DOHH2 (cell line): ENCODE results near the gene TTC33.

Source experiments
- H3F3A ChIP-seq: fragments of 200-600 bp; sonication (generic), shearing (Covaris generic); 2 replicates; pipeline ENCODE4 v1.6.0; 2016; ENCODE audit warnings: antibody characterized with exemption, mild to moderate bottlenecking; ENCODE audit not compliant: control insufficient read depth, insufficient read depth
- H3K27ac ChIP-seq: fragments of 200-600 bp; sonication (generic); 2 replicates; pipeline ENCODE4 v1.5.1; 2014; ENCODE audit warnings: low read depth, mild to moderate bottlenecking, low read length, moderate library complexity
- H3K27me3 ChIP-seq: fragments of 200-600 bp; sonication (generic); 2 replicates; pipeline ENCODE4 v1.6.1; 2014; ENCODE audit warnings: mild to moderate bottlenecking, low read length, mixed read lengths; ENCODE audit not compliant: control insufficient read depth
- H3K36me3 ChIP-seq: fragments of 200-600 bp; sonication (generic); 2 replicates; pipeline ENCODE4 v1.6.1; 2014; ENCODE audit warnings: mild to moderate bottlenecking, low read length, moderate library complexity, mixed read lengths; ENCODE audit not compliant: control insufficient read depth
- H3K4me1 ChIP-seq: fragments of 200-600 bp; sonication (generic); 2 replicates; pipeline ENCODE4 v1.6.1; 2014; ENCODE audit warnings: mild to moderate bottlenecking, low read length, mixed read lengths; ENCODE audit not compliant: control insufficient read depth
- H3K4me2 ChIP-seq: fragments of 200-600 bp; sonication (generic); 2 replicates; pipeline ENCODE4 v1.6.0; 2014; ENCODE audit warnings: mild to moderate bottlenecking, low read length, moderate library complexity
- H3K4me3 ChIP-seq: fragments of 200-600 bp; sonication (generic); 2 replicates; pipeline ENCODE4 v1.5.1; 2014; ENCODE audit warnings: mild to moderate bottlenecking, low read length, mixed read lengths
- H3K79me2 ChIP-seq: fragments of 200-600 bp; sonication (generic); 2 replicates; pipeline ENCODE4 v1.6.1; 2014; ENCODE audit warnings: mild to moderate bottlenecking, low read length, mixed read lengths; ENCODE audit not compliant: control insufficient read depth
- H3K9me2 ChIP-seq: fragments of 200-600 bp; sonication (generic); replicated peaks from 2 replicates; pipeline ENCODE4 v1.6.1; 2014; ENCODE audit warnings: mild to moderate bottlenecking, low read length, mixed read lengths; ENCODE audit not compliant: control insufficient read depth
- H3K9me3 ChIP-seq: fragments of 200-600 bp; sonication (generic); 2 replicates; pipeline ENCODE4 v1.6.1; 2014; ENCODE audit warnings: antibody characterized with exemption, low read length, mixed read lengths; ENCODE audit not compliant: control insufficient read depth, insufficient read depth
- H4K20me1 ChIP-seq: fragments of 200-600 bp; sonication (generic); 2 replicates; pipeline ENCODE4 v1.6.0; 2014; ENCODE audit warnings: low read depth, mild to moderate bottlenecking, antibody characterized with exemption, low read length, moderate library complexity; ENCODE audit not compliant: control insufficient read depth, insufficient read depth
- EZH2phosphoT487 ChIP-seq: fragments of 200-600 bp; sonication (generic); IDR thresholded peaks from 2 replicates; pipeline ENCODE4 v1.6.1; 2017; ENCODE audit warnings: borderline replicate concordance, mild to moderate bottlenecking, antibody characterized with exemption, low read length, moderate library complexity, mixed read lengths
- TF ChIP-seq, protein P1 (sequence below): fragments of 200-600 bp; sonication (generic); IDR thresholded peaks from one replicate; pipeline ENCODE4 v1.5.1; 2014; ENCODE audit warnings: antibody characterized with exemption, mild to moderate bottlenecking, low read depth, low read length; ENCODE audit not compliant: poor library complexity, severe bottlenecking

TTC33 gene

DNA sequence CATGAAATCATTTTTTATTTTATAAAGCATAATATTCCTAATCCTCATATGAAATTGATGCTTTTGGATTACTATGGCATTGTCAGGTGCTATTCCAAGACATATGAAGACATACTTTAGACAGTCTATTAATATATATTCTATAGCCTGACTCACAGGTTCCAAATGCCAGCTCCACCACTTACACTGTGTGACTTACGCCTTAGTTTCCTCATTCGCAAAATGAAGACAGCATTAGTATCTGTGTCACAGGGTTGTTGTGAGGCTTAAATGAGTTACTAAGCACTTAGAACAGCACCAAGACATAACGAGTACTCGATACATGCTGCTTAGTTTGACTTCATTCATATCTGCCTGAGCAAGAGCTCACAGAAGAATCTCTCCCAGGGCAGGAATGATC is 208.2 kb downstream of the TTC33 start:
- no peak for TF ChIP-seq EZH2phosphoT487
- TF ChIP-seq, protein P1, sequence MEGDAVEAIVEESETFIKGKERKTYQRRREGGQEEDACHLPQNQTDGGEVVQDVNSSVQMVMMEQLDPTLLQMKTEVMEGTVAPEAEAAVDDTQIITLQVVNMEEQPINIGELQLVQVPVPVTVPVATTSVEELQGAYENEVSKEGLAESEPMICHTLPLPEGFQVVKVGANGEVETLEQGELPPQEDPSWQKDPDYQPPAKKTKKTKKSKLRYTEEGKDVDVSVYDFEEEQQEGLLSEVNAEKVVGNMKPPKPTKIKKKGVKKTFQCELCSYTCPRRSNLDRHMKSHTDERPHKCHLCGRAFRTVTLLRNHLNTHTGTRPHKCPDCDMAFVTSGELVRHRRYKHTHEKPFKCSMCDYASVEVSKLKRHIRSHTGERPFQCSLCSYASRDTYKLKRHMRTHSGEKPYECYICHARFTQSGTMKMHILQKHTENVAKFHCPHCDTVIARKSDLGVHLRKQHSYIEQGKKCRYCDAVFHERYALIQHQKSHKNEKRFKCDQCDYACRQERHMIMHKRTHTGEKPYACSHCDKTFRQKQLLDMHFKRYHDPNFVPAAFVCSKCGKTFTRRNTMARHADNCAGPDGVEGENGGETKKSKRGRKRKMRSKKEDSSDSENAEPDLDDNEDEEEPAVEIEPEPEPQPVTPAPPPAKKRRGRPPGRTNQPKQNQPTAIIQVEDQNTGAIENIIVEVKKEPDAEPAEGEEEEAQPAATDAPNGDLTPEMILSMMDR: no peak
- no peaks in the 10 kb centered on the region for H3K36me3 ChIP-seq
- H3K4me1 ChIP-seq: no peaks in the 10 kb centered on the region
- H3K4me3 ChIP-seq: no peak overlapping the region
- H3K9me3 ChIP-seq: no peaks in the 10 kb centered on the region
- no peak overlapping the region for H3K4me2 ChIP-seq
- H3K27me3 ChIP-seq: no peaks in the 10 kb centered on the region
- no peaks in the 10 kb centered on the region for H3F3A ChIP-seq
- H3K9me2 ChIP-seq: no peaks in the 10 kb centered on the region
- no peak overlapping the region for H3K27ac ChIP-seq
- no peaks in the 10 kb centered on the region for H3K79me2 ChIP-seq
- H4K20me1 ChIP-seq: no peaks in the 10 kb centered on the region

DNA sequence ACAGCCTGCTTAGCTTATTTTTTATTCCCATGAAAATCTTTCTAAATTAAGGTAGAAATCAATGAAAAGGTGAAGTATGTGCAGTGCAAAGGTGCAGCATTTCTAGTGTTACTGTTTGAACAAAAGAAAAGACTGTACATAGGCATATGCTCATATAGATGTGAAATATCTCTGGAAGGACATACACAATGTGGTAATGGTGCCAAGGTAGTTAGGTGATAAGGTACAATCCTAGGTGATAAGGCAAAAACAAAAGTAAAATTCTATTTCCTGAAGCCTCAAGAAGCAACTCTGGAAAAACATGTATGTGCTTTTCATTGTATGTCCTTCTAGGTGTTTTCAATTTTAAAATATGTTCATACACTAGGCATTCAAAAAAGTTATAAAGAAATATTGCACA is 215.5 kb downstream of the TTC33 start:
- Histone ChIP-seq H3K36me3 (no peaks in the 10 kb centered on the region; the same call in 1 of the 2 replicates), H3F3A (no peaks in the 10 kb centered on the region), H3K27me3 (no peaks in the 10 kb centered on the region), H4K20me1 (no peaks in the 10 kb centered on the region), H3K9me2 (no peaks in the 10 kb centered on the region), H3K4me2 (no peak overlapping the region), H3K27ac (no peak overlapping the region), H3K79me2 (no peaks in the 10 kb centered on the region), H3K9me3 (no peaks in the 10 kb centered on the region), H3K4me3 (no peak overlapping the region), H3K4me1 (no peaks in the 10 kb centered on the region)
- TF ChIP-seq, protein P1: no peak
- TF ChIP-seq EZH2phosphoT487: no peak

DNA sequence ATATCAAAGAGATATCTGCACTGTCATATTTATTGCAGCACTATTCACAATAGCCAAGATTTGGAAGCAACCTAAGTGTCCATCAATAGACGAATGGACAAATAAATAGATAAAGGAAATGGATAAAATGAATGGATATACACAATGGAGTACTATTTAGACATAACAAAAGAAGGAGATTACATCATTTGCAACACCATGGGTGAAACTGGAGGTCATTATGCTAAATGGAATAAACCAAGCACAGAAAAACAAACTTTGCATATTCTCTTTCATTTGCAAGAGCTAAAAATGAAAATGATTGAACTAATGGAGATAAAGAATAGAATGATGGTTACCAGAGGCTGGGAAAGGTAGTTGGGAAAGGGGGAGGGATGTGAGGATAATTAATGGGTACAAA is 231.1 kb downstream of the TTC33 start:
- H3K9me2 ChIP-seq: no peaks in the 10 kb centered on the region; the same call in 1 of the 2 replicates
- H3K27ac ChIP-seq: no peak overlapping the region

More for the DNA sequence above, 231.1 kb downstream of the TTC33 start:
- H3K4me1 ChIP-seq: peaks cover 6% of the 10 kb centered on the region; the same call in 1 of the 2 replicates
- no peaks in the 10 kb centered on the region for H4K20me1 ChIP-seq
- H3K4me3 ChIP-seq: no peak overlapping the region
- H3F3A ChIP-seq: no peaks in the 10 kb centered on the region
- H3K79me2 ChIP-seq: no peaks in the 10 kb centered on the region
- TF ChIP-seq EZH2phosphoT487: no peak
- TF ChIP-seq, protein P1: no peak
- no peaks in the 10 kb centered on the region for H3K27me3 ChIP-seq
- H3K9me3 ChIP-seq: no peaks in the 10 kb centered on the region
- H3K36me3 ChIP-seq: no peaks in the 10 kb centered on the region
- H3K4me2 ChIP-seq: no peak overlapping the region
